Endothelial cell of umbilical vein (primary cell): Measurements from ENCODE around the gene LARP1B.
"Not testable (repeated sequence)": the region's sequence is repeated elsewhere in the genome, so short reads cannot be mapped to it uniquely, and the experiment has no call there.

Experiments
- EZH2 ChIP-seq: IDR thresholded peaks from 2 replicates; pipeline ENCODE4 v1.6.1; 2012; ENCODE audit warnings: borderline replicate concordance, low read depth, mild to moderate bottlenecking, moderate library complexity, low read length, inconsistent platforms; ENCODE audit not compliant: severe bottlenecking
- GATA2 ChIP-seq: IDR thresholded peaks from 2 replicates; pipeline ENCODE4 v1.7.0; 2011; ENCODE audit warnings: low read depth, mild to moderate bottlenecking, moderate library complexity, mixed read lengths, low read length; ENCODE audit not compliant: insufficient read length, insufficient read depth
- JUN ChIP-seq: IDR thresholded peaks from 2 replicates; pipeline ENCODE4 v1.6.1; 2011; ENCODE audit warnings: borderline replicate concordance, low read depth; ENCODE audit not compliant: insufficient read length, insufficient read depth
- MYC ChIP-seq: IDR thresholded peaks from one replicate; pipeline ENCODE4 v1.6.1; 2011; ENCODE audit warnings: mild to moderate bottlenecking, low read depth, low read length
- POLR2A ChIP-seq: IDR thresholded peaks from 2 replicates; pipeline ENCODE4 v1.6.1; 2012; ENCODE audit warnings: low read depth, mild to moderate bottlenecking, control low read depth, low read length
- POLR2AphosphoS5 ChIP-seq: IDR thresholded peaks from 2 replicates; pipeline ENCODE4 v1.6.1; 2012; ENCODE audit warnings: low read depth, mild to moderate bottlenecking, control low read depth, low read length, moderate library complexity; ENCODE audit not compliant: insufficient read depth
- TF ChIP-seq, protein P1 (sequence below), 2 donors: IDR thresholded peaks; 1 replicate in 1 of 2; 2 replicates in 1 of 2; pipeline ENCODE4 v1.5.1; 2011; ENCODE audit warnings: low read length in 2 of 2, mild to moderate bottlenecking in 2 of 2, moderate library complexity in 2 of 2, control low read depth in 1 of 2, inconsistent platforms in 1 of 2, low read depth in 1 of 2; ENCODE audit not compliant: insufficient read depth in 1 of 2; ENCODE audit errors: extremely low read depth in 1 of 2
- TF ChIP-seq, protein P2 (sequence below): IDR thresholded peaks from 2 replicates; pipeline ENCODE4 v1.6.1; 2011; ENCODE audit not compliant: insufficient read depth, insufficient read length

DNA sequence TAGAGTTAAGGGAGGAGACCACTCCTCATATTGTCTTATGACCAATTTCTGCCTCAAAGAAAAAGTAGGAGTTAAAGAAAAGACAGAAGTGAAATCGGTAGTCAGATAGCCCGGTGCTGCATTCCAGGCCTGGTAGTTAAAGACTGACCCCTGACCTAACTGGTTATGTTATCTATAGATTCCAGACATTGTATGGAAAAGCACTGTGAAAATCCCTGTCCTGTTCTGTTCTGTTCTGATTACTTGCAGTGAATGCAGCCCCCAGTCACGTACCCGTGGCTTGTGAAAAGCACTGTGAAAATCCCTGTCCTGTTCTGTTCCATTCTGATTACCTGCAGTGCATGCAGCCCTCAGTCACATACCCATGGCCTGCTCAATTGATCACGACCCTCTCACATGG is 198.8 kb downstream of the LARP1B start:
- TF ChIP-seq, protein P1, sequence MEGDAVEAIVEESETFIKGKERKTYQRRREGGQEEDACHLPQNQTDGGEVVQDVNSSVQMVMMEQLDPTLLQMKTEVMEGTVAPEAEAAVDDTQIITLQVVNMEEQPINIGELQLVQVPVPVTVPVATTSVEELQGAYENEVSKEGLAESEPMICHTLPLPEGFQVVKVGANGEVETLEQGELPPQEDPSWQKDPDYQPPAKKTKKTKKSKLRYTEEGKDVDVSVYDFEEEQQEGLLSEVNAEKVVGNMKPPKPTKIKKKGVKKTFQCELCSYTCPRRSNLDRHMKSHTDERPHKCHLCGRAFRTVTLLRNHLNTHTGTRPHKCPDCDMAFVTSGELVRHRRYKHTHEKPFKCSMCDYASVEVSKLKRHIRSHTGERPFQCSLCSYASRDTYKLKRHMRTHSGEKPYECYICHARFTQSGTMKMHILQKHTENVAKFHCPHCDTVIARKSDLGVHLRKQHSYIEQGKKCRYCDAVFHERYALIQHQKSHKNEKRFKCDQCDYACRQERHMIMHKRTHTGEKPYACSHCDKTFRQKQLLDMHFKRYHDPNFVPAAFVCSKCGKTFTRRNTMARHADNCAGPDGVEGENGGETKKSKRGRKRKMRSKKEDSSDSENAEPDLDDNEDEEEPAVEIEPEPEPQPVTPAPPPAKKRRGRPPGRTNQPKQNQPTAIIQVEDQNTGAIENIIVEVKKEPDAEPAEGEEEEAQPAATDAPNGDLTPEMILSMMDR (IDR thresholded peaks at IDR 0.05; ENCODE audit: extremely low read depth in 1 of 2, insufficient read depth in 1 of 2, low read depth in 1 of 2, low read length in 2 of 2): not testable (repeated sequence)
- not testable (repeated sequence) for TF ChIP-seq POLR2A, EZH2, POLR2AphosphoS5, MYC, JUN, GATA2
- TF ChIP-seq, protein P2, sequence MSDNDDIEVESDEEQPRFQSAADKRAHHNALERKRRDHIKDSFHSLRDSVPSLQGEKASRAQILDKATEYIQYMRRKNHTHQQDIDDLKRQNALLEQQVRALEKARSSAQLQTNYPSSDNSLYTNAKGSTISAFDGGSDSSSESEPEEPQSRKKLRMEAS: not testable (repeated sequence)
